Measurements from ENCODE around the gene FBXL4. TPM values are rescaled to one million over a fixed set of nuclear protein-coding genes. Genes with fewer than 3 reads are reported as not detected.

Gene FBXL4
- total and polyA plus RNA-seq, 2 of the 8 experiments (the other 6 are each of a cell fraction or from before 2014, with no cell fraction given) = 6.9 to 13.8 TPM

- TF ChIP-seq POLR2A (IDR thresholded peaks at IDR 0.05; ENCODE audit: control extremely low read depth in 1 of 2, low read depth in 2 of 2, low read length in 2 of 2) (no peak), E2F6 (IDR thresholded peaks at IDR 0.05) (peak; percentile 75), KDM4A (IDR thresholded peaks at IDR 0.05; ENCODE audit: low read depth, low read length, severe bottlenecking) (peak; percentile 5), SIX5 (IDR thresholded peaks at IDR 0.05; ENCODE audit: low read depth, low read length) (no peak)
Observed at GRCh38 chr6:98833057-98833306, 114.8 kb downstream of the FBXL4 start (continued).

Measured in H1 (cell line).